Endothelial cell of umbilical vein (primary cell): ENCODE data around the gene MAN2B1. TPM values are rescaled to one million over a fixed set of nuclear protein-coding genes. Genes with fewer than 3 reads are reported as not detected.

ENCODE experiments used
- BruUV-seq: library from RNA; stranded (reverse); fragments of 400-500 nt; replicated peaks from 2 replicates; lab custom pipeline; 2021; lab: Mats Ljungman, UMichigan
- CTCF ChIA-PET: fragments of 300-600, 350-600 bp; sonication (Branson Sonifier 250); formaldehyde crosslinking; loops from one replicate; lab custom pipeline; 2021; ENCODE audit warnings: antibody characterized with exemption, inconsistent platforms; lab: Charles Lee
- POLR2A ChIA-PET: fragments of 300-600, 350-600 bp; sonication (Branson Sonifier 250); formaldehyde crosslinking; loops from one replicate; lab custom pipeline; 2021; ENCODE audit warnings: antibody characterized with exemption, inconsistent platforms; lab: Charles Lee
- DNase-seq: peaks from one replicate; pipeline ENCODE4 v3.0.0-alpha.2; 2011; ENCODE audit warnings: low read depth, low spot score
- FAIRE-seq: peaks from 2 replicates; lab custom pipeline; 2011; peaks lifted over from hg19 to GRCh38; lab: Jason Lieb, UNC
- H2AFZ ChIP-seq: 2 replicates; pipeline ENCODE4 v1.6.0; 2012; ENCODE audit warnings: low read depth, low read length, control low read depth, inconsistent platforms
- H3K27ac ChIP-seq: 2 replicates; pipeline ENCODE4 v1.5.1; 2011; ENCODE audit warnings: low read depth, mild to moderate bottlenecking, control low read depth, low read length, moderate library complexity; ENCODE audit not compliant: insufficient read depth
- H3K27me3 ChIP-seq, 2 experiments: 2 replicates each; pipeline versions ENCODE4 v1.6.0 to v1.6.1; 2011; ENCODE audit warnings: low read length in 2 of 2, mixed read lengths in 1 of 2; ENCODE audit not compliant: control insufficient read depth in 2 of 2, insufficient read depth in 2 of 2
- H3K36me3 ChIP-seq, 2 experiments: 2 replicates in 1 of 2; 3 replicates in 1 of 2; pipeline ENCODE4 v1.5.1; 2011; ENCODE audit warnings: low read length in 2 of 2, mild to moderate bottlenecking in 1 of 2, moderate library complexity in 1 of 2; ENCODE audit not compliant: control insufficient read depth in 2 of 2, insufficient read depth in 2 of 2; ENCODE audit errors: extremely low read depth in 1 of 2
- H3K4me1 ChIP-seq: 3 replicates; pipeline ENCODE4 v1.5.1; 2011; ENCODE audit warnings: mild to moderate bottlenecking, low read length; ENCODE audit not compliant: control insufficient read depth, insufficient read depth; ENCODE audit errors: extremely low read depth
- H3K4me2 ChIP-seq: 2 replicates; pipeline ENCODE4 v1.6.1; 2011; ENCODE audit warnings: low read length, control low read depth, mixed read lengths; ENCODE audit not compliant: insufficient read depth
- H3K4me3 ChIP-seq, 3 experiments: fragments of 200-600 bp in 1 of 3; sonication (generic), shearing (Covaris generic) in 1 of 3; replicated peaks in 1 of 3; 2 replicates each; pipeline ENCODE4 v1.5.1; 2011 to 2016; ENCODE audit warnings: control low read depth in 3 of 3, low read length in 3 of 3, mild to moderate bottlenecking in 2 of 3, inconsistent platforms in 1 of 3, low read depth in 1 of 3, moderate library complexity in 1 of 3; ENCODE audit not compliant: insufficient read depth in 1 of 3
- H3K79me2 ChIP-seq: 2 replicates; pipeline ENCODE4 v1.6.0; 2012; ENCODE audit warnings: low read length, inconsistent platforms; ENCODE audit not compliant: control insufficient read depth, insufficient read depth
- H3K9ac ChIP-seq: replicated peaks from 2 replicates; pipeline ENCODE3; 2011; ENCODE audit warnings: low read length, control low read depth; ENCODE audit not compliant: insufficient read depth; ENCODE audit errors: extremely low read depth
- H3K9me1 ChIP-seq: replicated peaks from 3 replicates; pipeline ENCODE4 v1.6.0; 2011; ENCODE audit warnings: mild to moderate bottlenecking, low read length; ENCODE audit not compliant: control insufficient read depth, insufficient read depth; ENCODE audit errors: extremely low read depth
- H3K9me3 ChIP-seq: replicated peaks from 2 replicates; pipeline ENCODE4 v1.5.1; 2012; ENCODE audit warnings: low read length, inconsistent platforms; ENCODE audit not compliant: control insufficient read depth, insufficient read depth
- H4K20me1 ChIP-seq: replicated peaks from 2 replicates; pipeline ENCODE3; 2011; ENCODE audit warnings: mild to moderate bottlenecking, low read length; ENCODE audit not compliant: control insufficient read depth, insufficient read depth; ENCODE audit errors: extremely low read depth
- EZH2 ChIP-seq: IDR thresholded peaks from 2 replicates; pipeline ENCODE4 v1.6.1; 2012; ENCODE audit warnings: borderline replicate concordance, low read depth, mild to moderate bottlenecking, moderate library complexity, low read length, inconsistent platforms; ENCODE audit not compliant: severe bottlenecking
- FOS ChIP-seq: IDR thresholded peaks from 2 replicates; pipeline ENCODE4 v1.6.1; 2011; ENCODE audit warnings: mild to moderate bottlenecking, low read length, moderate library complexity, borderline replicate concordance; ENCODE audit not compliant: insufficient read depth
- GATA2 ChIP-seq: IDR thresholded peaks from 2 replicates; pipeline ENCODE4 v1.7.0; 2011; ENCODE audit warnings: low read depth, mild to moderate bottlenecking, moderate library complexity, mixed read lengths, low read length; ENCODE audit not compliant: insufficient read length, insufficient read depth
- JUN ChIP-seq: IDR thresholded peaks from 2 replicates; pipeline ENCODE4 v1.6.1; 2011; ENCODE audit warnings: borderline replicate concordance, low read depth; ENCODE audit not compliant: insufficient read length, insufficient read depth
- MYC ChIP-seq: IDR thresholded peaks from one replicate; pipeline ENCODE4 v1.6.1; 2011; ENCODE audit warnings: mild to moderate bottlenecking, low read depth, low read length
- POLR2A ChIP-seq: IDR thresholded peaks from 2 replicates; pipeline ENCODE4 v1.6.1; 2012; ENCODE audit warnings: low read depth, mild to moderate bottlenecking, control low read depth, low read length
- POLR2AphosphoS5 ChIP-seq: IDR thresholded peaks from 2 replicates; pipeline ENCODE4 v1.6.1; 2012; ENCODE audit warnings: low read depth, mild to moderate bottlenecking, control low read depth, low read length, moderate library complexity; ENCODE audit not compliant: insufficient read depth
- dilution Hi-C: fragments of 300-500 bp; cut with MboI; formaldehyde crosslinking; loops from one replicate; pipeline ENCODE4 v1.15.0; 2019; ENCODE audit warnings: low sequenced_read_pairs; ENCODE audit not compliant: extremely low pct_ligation_motif_present
- intact Hi-C: fragments of 100-400 bp; cut with micrococcal nuclease; formaldehyde crosslinking; loops from one replicate; pipeline ENCODE4 v1.10.0; 2022
- polyA plus RNA-seq, 4 experiments: library from polyadenylated mRNA; depleted of rRNA in 3 of 4; stranded (reverse) in 3 of 4; unstranded in 1 of 4; fragments of >200 nt; gene quantifications; 2 replicates each; pipeline versions ENCODE4 v1.2.1 to v1.2.3, GENCODE V29; 2011 to 2012; ENCODE audit warnings: missing spikeins in 1 of 4
- total RNA-seq: library from RNA; stranded (reverse); gene quantifications from 2 replicates; pipeline ENCODE4 v1.2.3, GENCODE V29; 2021
- TF ChIP-seq, protein P1 (sequence below), 2 donors: IDR thresholded peaks; 1 replicate in 1 of 2; 2 replicates in 1 of 2; pipeline ENCODE4 v1.5.1; 2011; ENCODE audit warnings: low read length in 2 of 2, mild to moderate bottlenecking in 2 of 2, moderate library complexity in 2 of 2, control low read depth in 1 of 2, inconsistent platforms in 1 of 2, low read depth in 1 of 2; ENCODE audit not compliant: insufficient read depth in 1 of 2; ENCODE audit errors: extremely low read depth in 1 of 2
- TF ChIP-seq, protein P2 (sequence below): IDR thresholded peaks from 2 replicates; pipeline ENCODE4 v1.6.1; 2011; ENCODE audit not compliant: insufficient read depth, insufficient read length

The MAN2B1 gene
- total and polyA plus RNA-seq, 2 donors (not counting 3 experiments of a cell fraction or from before 2014, with no cell fraction given): 64.4 to 76.8 TPM

DNA sequence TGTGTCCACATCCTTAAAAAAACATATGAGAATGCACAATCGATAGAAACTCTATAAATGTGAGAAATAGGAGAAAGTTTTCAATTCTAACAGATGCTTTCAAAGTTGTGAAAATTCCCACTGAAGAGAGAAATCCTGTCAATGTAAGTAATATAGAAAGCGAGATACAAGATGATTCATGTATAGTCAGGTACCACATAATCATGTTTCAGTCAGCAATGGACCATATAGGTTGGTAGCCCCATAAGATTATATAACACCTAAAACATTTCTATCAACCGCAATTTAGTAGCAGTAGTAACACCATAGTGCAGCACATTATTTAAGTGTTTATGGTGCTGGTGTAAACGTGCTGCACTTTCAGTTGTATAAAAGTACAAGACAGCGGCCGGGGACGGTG lies 37.3 kb downstream of the MAN2B1 start:
- H3K9ac ChIP-seq: no peak overlapping the region
- peaks cover 15 to 22% of the 10 kb centered on the region in 2 experiments for H3K36me3 ChIP-seq
- H3K27me3 ChIP-seq: no peaks in the 10 kb centered on the region
- H3K9me3 ChIP-seq: peaks cover 23% of the 10 kb centered on the region
- DNase-seq (no peak), FAIRE-seq (no peak)
- H3K4me1 ChIP-seq: no peaks in the 10 kb centered on the region
- H3K4me2 ChIP-seq: no peak overlapping the region
- no peaks in the 10 kb centered on the region for H4K20me1 ChIP-seq
- ChIA-PET POLR2A (interaction anchor here (0.7 kb wide), 1 partner anchor 933 kb away, joined by 6 read pairs; no protein-coding TSS in a partner anchor), CTCF (no interaction called here)
- TF ChIP-seq, protein P1, sequence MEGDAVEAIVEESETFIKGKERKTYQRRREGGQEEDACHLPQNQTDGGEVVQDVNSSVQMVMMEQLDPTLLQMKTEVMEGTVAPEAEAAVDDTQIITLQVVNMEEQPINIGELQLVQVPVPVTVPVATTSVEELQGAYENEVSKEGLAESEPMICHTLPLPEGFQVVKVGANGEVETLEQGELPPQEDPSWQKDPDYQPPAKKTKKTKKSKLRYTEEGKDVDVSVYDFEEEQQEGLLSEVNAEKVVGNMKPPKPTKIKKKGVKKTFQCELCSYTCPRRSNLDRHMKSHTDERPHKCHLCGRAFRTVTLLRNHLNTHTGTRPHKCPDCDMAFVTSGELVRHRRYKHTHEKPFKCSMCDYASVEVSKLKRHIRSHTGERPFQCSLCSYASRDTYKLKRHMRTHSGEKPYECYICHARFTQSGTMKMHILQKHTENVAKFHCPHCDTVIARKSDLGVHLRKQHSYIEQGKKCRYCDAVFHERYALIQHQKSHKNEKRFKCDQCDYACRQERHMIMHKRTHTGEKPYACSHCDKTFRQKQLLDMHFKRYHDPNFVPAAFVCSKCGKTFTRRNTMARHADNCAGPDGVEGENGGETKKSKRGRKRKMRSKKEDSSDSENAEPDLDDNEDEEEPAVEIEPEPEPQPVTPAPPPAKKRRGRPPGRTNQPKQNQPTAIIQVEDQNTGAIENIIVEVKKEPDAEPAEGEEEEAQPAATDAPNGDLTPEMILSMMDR (IDR thresholded peaks at IDR 0.05; ENCODE audit: extremely low read depth in 1 of 2, insufficient read depth in 1 of 2, low read depth in 1 of 2, low read length in 2 of 2): no peak
- TF ChIP-seq FOS: no peak
- no peaks in the 10 kb centered on the region for H3K9me1 ChIP-seq
- H3K27ac ChIP-seq: no peak overlapping the region
- BruUV-seq: no TSS peak
- no peak overlapping the region for H3K4me3 ChIP-seq
- dilution Hi-C loops: no loop called here
- intact Hi-C loops: no loop called here
- H3K79me2 ChIP-seq: no peaks in the 10 kb centered on the region
- no peak overlapping the region for H2AFZ ChIP-seq

DNA sequence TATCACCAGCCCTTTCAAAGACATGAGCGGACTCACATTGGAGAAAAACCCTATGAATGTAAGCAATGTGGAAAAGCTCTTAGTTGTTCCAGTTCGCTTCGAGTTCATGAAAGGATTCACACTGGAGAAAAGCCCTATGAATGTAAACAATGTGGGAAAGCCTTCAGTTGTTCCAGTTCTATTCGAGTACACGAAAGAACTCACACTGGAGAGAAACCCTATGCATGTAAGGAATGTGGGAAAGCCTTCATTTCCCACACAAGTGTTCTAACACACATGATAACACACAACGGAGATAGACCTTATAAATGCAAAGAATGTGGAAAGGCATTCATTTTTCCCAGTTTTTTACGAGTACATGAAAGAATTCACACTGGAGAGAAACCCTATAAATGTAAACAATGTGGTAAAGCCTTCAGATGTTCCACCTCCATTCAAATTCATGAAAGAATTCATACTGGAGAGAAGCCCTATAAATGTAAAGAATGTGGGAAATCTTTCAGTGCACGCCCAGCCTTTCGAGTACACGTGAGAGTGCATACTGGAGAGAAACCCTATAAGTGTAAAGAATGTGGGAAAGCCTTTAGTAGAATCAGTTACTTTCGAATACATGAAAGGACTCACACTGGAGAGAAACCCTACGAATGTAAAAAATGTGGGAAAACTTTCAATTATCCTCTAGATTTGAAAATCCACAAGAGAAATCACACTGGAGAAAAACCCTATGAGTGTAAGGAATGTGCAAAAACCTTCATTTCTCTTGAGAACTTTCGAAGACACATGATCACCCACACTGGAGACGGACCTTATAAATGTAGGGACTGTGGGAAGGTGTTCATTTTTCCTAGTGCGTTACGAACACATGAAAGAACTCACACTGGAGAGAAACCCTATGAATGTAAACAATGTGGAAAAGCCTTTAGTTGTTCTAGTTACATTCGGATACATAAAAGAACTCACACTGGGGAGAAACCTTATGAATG lies 38.2 kb downstream of the MAN2B1 start:
- H3K27me3 ChIP-seq: no peaks in the 10 kb centered on the region
- no peak overlapping the region for H3K27ac ChIP-seq
- H3K36me3 ChIP-seq: peaks cover 15 to 22% of the 10 kb centered on the region in 2 experiments
- POLR2A ChIA-PET: no interaction called here
- H3K4me1 ChIP-seq: no peaks in the 10 kb centered on the region
- no peaks in the 10 kb centered on the region for H3K9me1 ChIP-seq
- intact Hi-C loops: no loop called here
- H3K4me3 ChIP-seq: no peak overlapping the region
- CTCF ChIA-PET: no interaction called here
- TF ChIP-seq JUN: no peak
- TF ChIP-seq EZH2: no peak
- TF ChIP-seq MYC: no peak
- TF ChIP-seq, protein P1 (IDR thresholded peaks at IDR 0.05; ENCODE audit: extremely low read depth in 1 of 2, insufficient read depth in 1 of 2, low read depth in 1 of 2, low read length in 2 of 2): no peak
- TF ChIP-seq, protein P2, sequence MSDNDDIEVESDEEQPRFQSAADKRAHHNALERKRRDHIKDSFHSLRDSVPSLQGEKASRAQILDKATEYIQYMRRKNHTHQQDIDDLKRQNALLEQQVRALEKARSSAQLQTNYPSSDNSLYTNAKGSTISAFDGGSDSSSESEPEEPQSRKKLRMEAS: no peak
- no peak for TF ChIP-seq FOS
- no peak for TF ChIP-seq POLR2AphosphoS5
- no peak for TF ChIP-seq GATA2
- no peak for TF ChIP-seq POLR2A
- no peak overlapping the region for H2AFZ ChIP-seq
- peaks cover 3% of the 10 kb centered on the region for H3K79me2 ChIP-seq
- dilution Hi-C loops: no loop called here
- no peak overlapping the region for H3K4me2 ChIP-seq
- H3K9ac ChIP-seq: no peak overlapping the region
- H4K20me1 ChIP-seq: no peaks in the 10 kb centered on the region
- no peak for DNase-seq
- peaks cover 23% of the 10 kb centered on the region for H3K9me3 ChIP-seq
- no peak for FAIRE-seq
- no TSS peak for BruUV-seq
